Naive thymus-derived CD4-positive, alpha-beta T cell (primary cell): ENCODE measurements around the gene GOLGA6D. TPM values are rescaled to one million over a fixed set of nuclear protein-coding genes. Genes with fewer than 3 reads are reported as not detected.
"Not testable (repeated sequence)": the region's sequence is repeated elsewhere in the genome, so short reads cannot be mapped to it uniquely, and the experiment has no call there.

Source experiments
- ATAC-seq: fragments of 150-1000 bp; cut with Tn5 transposase; 2 replicates; pipeline ENCODE4 v1.10.0; 2021; ENCODE audit warnings: mild to moderate bottlenecking, moderate library complexity
- CTCF ChIA-PET: fragments of 350-600 bp; sonication (Branson Sonifier 250); formaldehyde crosslinking; loops from one replicate; lab custom pipeline; 2021; ENCODE audit warnings: antibody characterized with exemption; lab: Charles Lee
- POLR2A ChIA-PET: fragments of 350-600 bp; sonication (Branson Sonifier 250); formaldehyde crosslinking; loops from one replicate; lab custom pipeline; 2021; ENCODE audit warnings: antibody characterized with exemption, inconsistent platforms; lab: Charles Lee
- DNase-seq, 9 donors: peaks; one replicate each; pipeline versions ENCODE4 v3.0.0 to v3.0.0-alpha.2; 2020 to 2022; ENCODE audit warnings: mixed read lengths in 1 of 9
- H3K27ac ChIP-seq: one replicate; pipeline ENCODE4 v1.7.0; 2013; ENCODE audit warnings: mild to moderate bottlenecking, low read depth, low read length, moderate library complexity
- H3K27me3 ChIP-seq, 2 donors: one replicate each; pipeline ENCODE4 v1.7.0; 2013; ENCODE audit warnings: low read length in 2 of 2, mild to moderate bottlenecking in 2 of 2, moderate library complexity in 2 of 2; ENCODE audit not compliant: control insufficient read depth in 2 of 2, insufficient read depth in 2 of 2
- H3K36me3 ChIP-seq, 3 experiments: 1 replicate in 2 of 3; 2 replicates in 1 of 3; pipeline ENCODE4 v1.7.0; 2013; ENCODE audit warnings: low read length in 3 of 3, mild to moderate bottlenecking in 3 of 3, moderate library complexity in 1 of 3; ENCODE audit not compliant: insufficient read depth in 3 of 3, control insufficient read depth in 2 of 3
- H3K4me1 ChIP-seq, 2 donors: one replicate each; pipeline ENCODE4 v1.7.0; 2013; ENCODE audit warnings: low read length in 2 of 2, mild to moderate bottlenecking in 2 of 2, moderate library complexity in 1 of 2; ENCODE audit not compliant: control insufficient read depth in 2 of 2, insufficient read depth in 2 of 2
- H3K4me3 ChIP-seq: 2 replicates; pipeline ENCODE4 v1.7.0; 2013; ENCODE audit warnings: mild to moderate bottlenecking, low read length
- H3K9me3 ChIP-seq, 3 experiments: 1 replicate in 2 of 3; 2 replicates in 1 of 3; pipeline ENCODE4 v1.7.0; 2013; ENCODE audit warnings: low read length in 3 of 3; ENCODE audit not compliant: control insufficient read depth in 2 of 3
- H3K27ac Mint-ChIP-seq, 9 donors: one replicate each; pipeline ENCODE4 v1.8.0; 2020 to 2022; ENCODE audit warnings: mixed read lengths in 9 of 9, mild to moderate bottlenecking in 8 of 9, moderate library complexity in 5 of 9, inconsistent platforms in 2 of 9
- H3K27me3 Mint-ChIP-seq, 5 donors: one replicate each; pipeline ENCODE4 v1.8.0; 2021 to 2022; ENCODE audit warnings: mixed read lengths in 5 of 5, mild to moderate bottlenecking in 1 of 5
- H3K36me3 Mint-ChIP-seq, 5 donors: one replicate each; pipeline ENCODE4 v1.8.0; 2020 to 2022; ENCODE audit warnings: mixed read lengths in 5 of 5, mild to moderate bottlenecking in 3 of 5, inconsistent platforms in 1 of 5
- H3K4me1 Mint-ChIP-seq, 7 donors: one replicate each; pipeline ENCODE4 v1.8.0; 2020 to 2022; ENCODE audit warnings: mixed read lengths in 7 of 7, mild to moderate bottlenecking in 3 of 7, inconsistent platforms in 1 of 7
- H3K4me3 Mint-ChIP-seq, 10 donors: one replicate each; pipeline ENCODE4 v1.8.0; 2020 to 2022; ENCODE audit warnings: mild to moderate bottlenecking in 10 of 10, mixed read lengths in 10 of 10, moderate library complexity in 6 of 10, inconsistent platforms in 2 of 10
- H3K9me3 Mint-ChIP-seq, 11 donors: one replicate each; pipeline ENCODE4 v1.8.0; 2020 to 2022; ENCODE audit warnings: mixed read lengths in 11 of 11, mild to moderate bottlenecking in 4 of 11, inconsistent platforms in 1 of 11, moderate library complexity in 1 of 11
- intact Hi-C, 2 donors: fragments of 100-400 bp; cut with micrococcal nuclease; formaldehyde crosslinking; loops; one replicate each; pipeline ENCODE4 v1.15.1; 2023
- polyA plus RNA-seq, 2 donors: library from polyadenylated mRNA; unstranded; fragments of 300-500 nt; fragmentation: Illumina TruSeq; gene quantifications; one replicate each; pipeline ENCODE4 v1.2.3, GENCODE V29; 2021
- total RNA-seq, 6 experiments: library from RNA in 5 of 6; stranded (reverse) in 5 of 6; gene quantifications; 1 replicate in 5 of 6; 2 replicates in 1 of 6; pipeline ENCODE4 v1.2.3 and lab custom pipeline; 2021 to 2026

Gene GOLGA6D
- total and polyA plus RNA-seq, 7 experiments from 2014 or later: 0.19 to 0.27 TPM; not detected in 5

DNA sequence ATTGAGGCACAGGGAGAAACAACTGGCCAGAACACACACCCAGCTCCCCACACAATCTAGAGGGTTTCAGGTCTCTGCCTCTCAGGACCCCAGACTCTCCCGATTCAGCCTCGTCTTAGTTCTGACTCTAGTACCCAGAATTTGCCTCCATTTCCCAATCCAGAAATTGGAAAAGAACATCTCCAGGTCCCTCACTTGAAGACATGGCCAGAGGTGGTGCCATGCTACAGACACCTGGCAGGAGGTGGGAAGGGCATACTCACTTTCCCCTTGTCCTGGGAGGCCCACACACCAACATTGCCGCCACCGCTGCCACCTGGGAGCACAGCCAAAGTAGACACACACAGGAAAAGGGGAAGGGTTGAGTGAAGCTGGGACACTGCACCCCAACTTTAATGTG lies 20.1 kb downstream of the GOLGA6D start:
- intact Hi-C loops: loop anchor here in 1 of 2 donors (10.0 kb wide), 1 partner anchor 278 kb away; the partner anchor contains the start of gene PPCDC

DNA sequence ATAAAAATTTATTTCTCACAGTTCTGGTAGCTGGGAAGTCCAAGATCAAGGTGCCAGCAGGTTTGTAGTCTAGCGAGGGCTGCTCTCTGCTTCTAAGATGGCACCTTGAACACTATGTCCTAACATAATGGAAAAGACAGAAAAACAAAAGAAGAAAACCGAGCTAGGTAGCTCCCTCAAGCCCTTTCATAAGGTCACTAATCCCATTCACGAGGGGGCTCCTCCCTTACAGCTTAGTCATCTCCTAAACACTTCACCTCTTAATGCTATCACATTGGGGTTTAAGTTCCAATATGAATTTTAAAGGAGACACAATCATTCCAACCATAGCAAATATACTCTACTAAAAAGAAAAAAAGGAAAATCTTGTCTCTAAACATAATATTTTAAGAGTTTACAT lies 23.6 kb downstream of the GOLGA6D start:
- Mint-ChIP-seq H3K36me3 (no peaks in the 10 kb centered on the region), H3K27ac (no peak overlapping the region), H3K27me3 (peaks cover 30 to 57% (median 32%) of the 10 kb centered on the region in 5 donors), H3K4me3 (no peak overlapping the region), H3K4me1 (peaks cover 0 to 4% (median 0%) of the 10 kb centered on the region in 7 donors), H3K9me3 (no peaks in the 10 kb centered on the region)
- H3K9me3 ChIP-seq: no peaks in the 10 kb centered on the region
- no peaks in the 10 kb centered on the region for H3K4me1 ChIP-seq
- ATAC-seq (no peak), DNase-seq (no peak)
- ChIA-PET CTCF (no interaction called here), POLR2A (no interaction called here)
- intact Hi-C loops: loop anchor here in 1 of 2 donors (10.0 kb wide), 1 partner anchor 281 kb away; the partner anchor contains the start of gene PPCDC
- H3K27me3 ChIP-seq: no peaks in the 10 kb centered on the region
- H3K36me3 ChIP-seq: no peaks in the 10 kb centered on the region
- H3K4me3 ChIP-seq: no peak overlapping the region
- no peak overlapping the region for H3K27ac ChIP-seq

More for the DNA sequence above, 20.1 kb downstream of the GOLGA6D start:
- H3K9me3 ChIP-seq, H3K4me1 ChIP-seq, H3K36me3 Mint-ChIP-seq, H3K4me3 Mint-ChIP-seq, H3K9me3 Mint-ChIP-seq, CTCF ChIA-PET, H3K4me3 ChIP-seq, H3K27ac ChIP-seq, H3K27ac Mint-ChIP-seq, H3K4me1 Mint-ChIP-seq, DNase-seq, H3K27me3 ChIP-seq, H3K36me3 ChIP-seq, ATAC-seq, POLR2A ChIA-PET: not testable (repeated sequence)
- H3K27me3 Mint-ChIP-seq: peaks cover 23 to 39% (median 25%) of the 10 kb centered on the region in 5 donors

DNA sequence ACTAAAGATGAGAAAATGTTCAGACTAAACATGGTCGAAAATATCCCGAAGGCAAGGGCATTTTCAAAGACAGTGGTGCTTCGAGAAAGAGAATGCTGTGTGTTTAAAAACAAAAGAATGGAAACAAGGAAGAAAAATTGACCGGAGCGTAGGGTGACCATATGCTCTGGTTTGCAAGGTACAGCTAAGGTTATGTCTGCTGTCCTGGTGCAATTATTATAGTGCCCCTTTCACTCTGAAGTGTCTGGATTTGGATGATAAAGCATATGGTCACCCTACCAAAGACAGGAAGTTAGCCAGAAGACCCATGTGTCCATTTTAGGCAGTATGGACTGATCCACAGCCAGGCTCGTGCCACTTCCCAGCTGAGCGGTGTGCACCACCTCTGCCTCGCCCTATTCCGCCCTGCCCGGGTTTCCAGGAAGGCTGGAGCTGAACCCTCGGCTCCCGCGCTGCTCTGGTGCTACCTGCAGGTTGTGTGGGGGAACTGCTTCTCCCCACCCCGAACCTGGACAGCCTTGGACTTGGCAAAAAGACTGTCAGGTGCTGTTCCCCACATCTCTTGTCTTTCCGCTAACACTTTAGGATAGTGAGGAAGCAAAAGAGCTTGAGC lies 25.2 kb downstream of the GOLGA6D start:
- intact Hi-C loops: loop anchor here in 1 of 2 donors (10.0 kb wide), 1 partner anchor 283 kb away; the partner anchor contains the start of gene PPCDC
- no peak for DNase-seq
- CTCF ChIA-PET: interaction anchor here (0.6 to 1.0 kb wide), 3 partner anchors 201 to 345 kb away, joined by 3 to 6 read pairs (median 3); no protein-coding TSS in a partner anchor

DNA sequence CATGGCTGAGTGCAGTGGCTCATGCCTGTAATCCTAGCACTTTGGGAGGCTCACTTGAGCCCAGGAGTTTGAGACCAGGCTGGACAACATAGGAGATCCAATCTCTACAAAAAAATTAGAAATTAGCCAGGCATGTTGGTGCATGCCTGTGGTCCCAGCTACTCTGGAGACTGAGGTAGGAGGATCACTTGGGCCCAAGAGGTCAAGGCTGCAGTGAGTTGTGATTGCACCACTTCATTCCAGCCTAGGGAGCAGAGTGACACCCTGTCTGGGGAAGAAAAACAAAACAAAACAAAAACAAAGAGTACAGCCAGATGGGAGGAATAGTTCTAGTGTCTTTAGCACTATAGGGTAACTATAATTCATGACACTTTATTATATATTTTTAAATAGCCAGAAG lies 27.1 kb downstream of the GOLGA6D start:
- CTCF ChIA-PET: no interaction called here
- H3K4me1 Mint-ChIP-seq: peaks cover 0 to 4% (median 0%) of the 10 kb centered on the region in 7 donors
- Histone ChIP-seq H3K9me3 (no peaks in the 10 kb centered on the region), H3K36me3 (no peaks in the 10 kb centered on the region), H3K4me3 (no peak overlapping the region), H3K27me3 (no peaks in the 10 kb centered on the region), H3K4me1 (no peaks in the 10 kb centered on the region), H3K27ac (no peak overlapping the region)
- no peak for ATAC-seq
- H3K27ac Mint-ChIP-seq: no peak overlapping the region
- H3K4me3 Mint-ChIP-seq: no peak overlapping the region
- no peaks in the 10 kb centered on the region for H3K36me3 Mint-ChIP-seq
- peaks cover 18 to 47% (median 26%) of the 10 kb centered on the region in 5 donors for H3K27me3 Mint-ChIP-seq
- intact Hi-C loops: loop anchor here in 1 of 2 donors (10.0 kb wide), 1 partner anchor 285 kb away; the partner anchor contains the start of gene PPCDC
- no peak for DNase-seq
- no peaks in the 10 kb centered on the region for H3K9me3 Mint-ChIP-seq
- POLR2A ChIA-PET: no interaction called here

More for the DNA sequence above, 25.2 kb downstream of the GOLGA6D start:
- H3K27ac Mint-ChIP-seq: no peak overlapping the region
- peaks cover 30 to 59% (median 32%) of the 10 kb centered on the region in 5 donors for H3K27me3 Mint-ChIP-seq
- no peaks in the 10 kb centered on the region for H3K9me3 ChIP-seq
- no peaks in the 10 kb centered on the region for H3K4me1 ChIP-seq
- peaks cover 0 to 4% (median 0%) of the 10 kb centered on the region in 7 donors for H3K4me1 Mint-ChIP-seq
- no peaks in the 10 kb centered on the region for H3K36me3 ChIP-seq
- H3K9me3 Mint-ChIP-seq: no peaks in the 10 kb centered on the region
- no peaks in the 10 kb centered on the region for H3K27me3 ChIP-seq
- no peak for ATAC-seq
- H3K36me3 Mint-ChIP-seq: no peaks in the 10 kb centered on the region
- H3K27ac ChIP-seq: no peak overlapping the region
- no peak overlapping the region for H3K4me3 Mint-ChIP-seq
- POLR2A ChIA-PET: no interaction called here
- H3K4me3 ChIP-seq: no peak overlapping the region

DNA sequence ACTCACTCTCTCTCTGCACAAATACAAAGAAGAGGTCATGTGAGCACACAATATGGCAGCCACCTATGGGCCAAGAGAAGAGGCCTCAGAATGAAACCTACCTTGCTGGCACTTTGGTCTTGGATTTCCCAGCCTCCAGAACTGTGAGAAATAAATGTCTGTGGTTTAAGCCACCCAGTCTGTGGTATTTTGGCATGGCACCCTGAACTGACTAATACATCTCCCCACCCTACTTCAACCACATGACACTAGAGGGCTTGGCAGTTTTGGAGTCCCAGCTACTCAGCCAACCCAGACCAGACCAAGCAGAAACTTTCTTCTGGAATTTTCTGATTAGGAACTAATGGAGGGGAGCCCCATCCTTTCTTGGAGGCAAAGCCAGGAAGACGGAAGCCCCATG lies 29.9 kb downstream of the GOLGA6D start:
- H3K9me3 ChIP-seq, DNase-seq, H3K36me3 ChIP-seq, H3K27me3 ChIP-seq, H3K9me3 Mint-ChIP-seq, intact Hi-C loops, H3K4me1 Mint-ChIP-seq, H3K27ac Mint-ChIP-seq, H3K4me3 Mint-ChIP-seq, H3K27ac ChIP-seq, H3K4me3 ChIP-seq, CTCF ChIA-PET, H3K36me3 Mint-ChIP-seq, ATAC-seq, POLR2A ChIA-PET, H3K4me1 ChIP-seq: not testable (repeated sequence)
- H3K27me3 Mint-ChIP-seq: peaks cover 5 to 27% (median 8%) of the 10 kb centered on the region in 5 donors

DNA sequence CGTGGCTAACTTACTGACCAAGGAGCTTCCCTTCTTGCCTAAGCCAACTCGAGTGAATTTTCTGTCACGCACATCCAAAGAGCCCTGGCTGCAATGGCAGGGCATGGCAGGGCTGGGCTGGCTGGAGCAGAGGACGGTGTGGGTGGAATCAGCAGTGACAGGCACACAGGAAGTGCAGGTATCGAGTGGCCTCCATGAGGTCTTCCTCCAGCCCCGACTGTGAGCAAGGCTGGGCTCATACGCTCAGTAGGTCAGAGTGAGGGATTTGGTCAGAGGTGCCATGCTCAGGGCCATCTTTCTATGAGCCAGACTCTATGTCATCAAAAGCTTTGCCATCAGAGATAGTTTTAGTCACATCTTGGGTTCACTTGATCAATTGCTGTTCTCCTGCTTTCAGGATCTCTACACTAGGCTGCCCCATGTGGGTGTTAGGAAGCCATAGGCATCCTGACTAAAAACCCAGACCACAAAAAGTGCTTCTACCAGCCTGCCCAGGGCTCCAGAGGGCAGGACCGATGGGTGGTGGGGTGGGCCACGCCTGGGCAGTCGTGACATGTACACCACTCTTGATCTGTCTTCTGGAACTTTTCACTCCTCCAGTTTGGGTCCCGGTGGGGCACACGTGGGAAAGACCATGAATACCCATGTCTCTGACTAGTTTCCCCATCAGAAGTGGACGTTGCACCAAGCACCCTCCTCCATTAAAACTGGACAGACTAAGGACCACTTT lies 30.6 kb downstream of the GOLGA6D start:
- Mint-ChIP-seq H3K4me3 (no peak overlapping the region), H3K36me3 (no peaks in the 10 kb centered on the region), H3K27ac (no peak overlapping the region), H3K27me3 (peaks cover 2 to 24% (median 6%) of the 10 kb centered on the region in 5 donors), H3K4me1 (peaks cover 0 to 2% (median 0%) of the 10 kb centered on the region in 7 donors), H3K9me3 (no peaks in the 10 kb centered on the region)
- intact Hi-C loops: no loop called here
- no peaks in the 10 kb centered on the region for H3K27me3 ChIP-seq
- ChIA-PET CTCF (no interaction called here), POLR2A (no interaction called here)
- H3K9me3 ChIP-seq: no peaks in the 10 kb centered on the region
- H3K27ac ChIP-seq: no peak overlapping the region
- no peak for DNase-seq
- H3K4me1 ChIP-seq: no peaks in the 10 kb centered on the region
- no peak for ATAC-seq
- no peak overlapping the region for H3K4me3 ChIP-seq
- no peaks in the 10 kb centered on the region for H3K36me3 ChIP-seq
